ENCODE data around the gene RYR1.

- TF ChIP-seq CTCF (IDR thresholded peaks at IDR 0.05) (no peak), POLR2AphosphoS5 (IDR thresholded peaks at IDR 0.05) (no peak), POLR2A (IDR thresholded peaks at IDR 0.05) (no peak)
Measured at GRCh38 chr19:38549061-38549460, 115.6 kb downstream of the RYR1 start.
